GM18499 (cell line): ENCODE measurements around the gene CWC27.
A peak's percentile ranks its signal among the peaks of the same experiment; 100 is the strongest.
"Not testable (repeated sequence)": the region's sequence is repeated elsewhere in the genome, so short reads cannot be mapped to it uniquely, and the experiment has no call there.

Experiments
- ATAC-seq: cut with Tn5 transposase; IDR thresholded peaks from one replicate; pipeline ENCODE4 v1.9.1; 2021; ENCODE audit warnings: moderate number of reproducible peaks; ENCODE audit not compliant: insufficient read depth, unreplicated experiment

The CWC27 gene

GRCh38 chr5:64786372-64786771 is 17.6 kb downstream of the CWC27 start:
- no peak for ATAC-seq

- no peak for ATAC-seq
Observed at GRCh38 chr5:64788156-64788555, 19.4 kb downstream of the CWC27 start.

- no peak for ATAC-seq
Observed at GRCh38 chr5:64789457-64789856, 20.7 kb downstream of the CWC27 start.

- ATAC-seq, result no peak
Observed at GRCh38 chr5:64790210-64790609, 21.5 kb downstream of the CWC27 start.

GRCh38 chr5:64792469-64792868 is 23.7 kb downstream of the CWC27 start:
- no peak for ATAC-seq

- ATAC-seq, result no peak
Observed at GRCh38 chr5:64794053-64794770, 25.5 kb downstream of the CWC27 start.

- ATAC-seq, result no peak
Observed at GRCh38 chr5:64796301-64796700, 27.6 kb downstream of the CWC27 start.

- ATAC-seq, result no peak
Observed at GRCh38 chr5:64800926-64801325, 32.2 kb downstream of the CWC27 start.

- no peak for ATAC-seq
Observed at GRCh38 chr5:64806537-64806936, 37.8 kb downstream of the CWC27 start.

GRCh38 chr5:64807520-64807919 is 38.8 kb downstream of the CWC27 start:
- no peak for ATAC-seq

- peak; percentile 38 for ATAC-seq
Observed at GRCh38 chr5:64811050-64811640, 42.4 kb downstream of the CWC27 start.

- peak; percentile 96 for ATAC-seq
Observed at GRCh38 chr5:64814073-64814472, 45.3 kb downstream of the CWC27 start.

- no peak for ATAC-seq
Observed at GRCh38 chr5:64818245-64818644, 49.5 kb downstream of the CWC27 start.

GRCh38 chr5:64819345-64819744 is 50.6 kb downstream of the CWC27 start:
- not testable (repeated sequence) for ATAC-seq

GRCh38 chr5:64822320-64822719 is 53.6 kb downstream of the CWC27 start:
- no peak for ATAC-seq

GRCh38 chr5:64826541-64826940 is 57.8 kb downstream of the CWC27 start:
- no peak for ATAC-seq

- no peak for ATAC-seq
Observed at GRCh38 chr5:64827703-64828102, 59.0 kb downstream of the CWC27 start.

- not testable (repeated sequence) for ATAC-seq
Observed at GRCh38 chr5:64830650-64831049, 61.9 kb downstream of the CWC27 start.

GRCh38 chr5:64831996-64832395 is 63.3 kb downstream of the CWC27 start:
- no peak for ATAC-seq

- ATAC-seq, result no peak
Observed at GRCh38 chr5:64834037-64834436, 65.3 kb downstream of the CWC27 start.

- no peak for ATAC-seq
Observed at GRCh38 chr5:64834611-64835010, 65.9 kb downstream of the CWC27 start.

GRCh38 chr5:64835266-64835665 is 66.5 kb downstream of the CWC27 start:
- no peak for ATAC-seq
